Measurements from ENCODE around the gene TTC28.

Gene TTC28

DNA sequence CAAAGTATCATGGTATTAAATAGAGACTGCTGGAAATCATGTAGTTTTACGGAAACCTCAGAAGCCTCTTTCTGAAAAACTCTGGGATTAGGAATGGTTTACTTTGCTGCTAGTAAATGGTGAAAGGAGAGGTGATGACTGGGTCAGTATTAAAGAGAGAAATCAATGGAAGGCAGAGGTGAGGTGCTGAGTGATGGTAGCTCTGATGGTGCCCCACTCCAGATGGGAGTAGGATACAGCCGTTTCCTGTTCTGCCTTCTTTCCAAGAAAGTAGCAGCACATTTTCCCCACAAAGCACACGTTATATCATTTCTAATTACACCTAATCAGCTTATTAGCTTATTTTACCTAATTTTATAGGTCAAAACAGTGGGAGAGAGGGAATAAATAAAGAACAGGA is 493.0 kb downstream of the TTC28 start:
- Histone ChIP-seq H3K36me3 (ENCODE audit: insufficient read depth, low read length) (no peaks in the 10 kb centered on the region), H2AFZ (ENCODE audit: low read length, unreplicated experiment) (no peak overlapping the region), H3K27me3 (ENCODE audit: insufficient read depth, low read length) (no peaks in the 10 kb centered on the region), H3K4me3 (ENCODE audit: low read depth, low read length) (no peak overlapping the region), H3K27ac (ENCODE audit: low read depth, low read length) (no peak overlapping the region), H3K4me1 (ENCODE audit: control insufficient read depth, insufficient read depth, low read length, unreplicated experiment) (no peaks in the 10 kb centered on the region), H3K79me2 (ENCODE audit: control insufficient read depth, insufficient read depth, low read length, unreplicated experiment) (no peaks in the 10 kb centered on the region)

DNA sequence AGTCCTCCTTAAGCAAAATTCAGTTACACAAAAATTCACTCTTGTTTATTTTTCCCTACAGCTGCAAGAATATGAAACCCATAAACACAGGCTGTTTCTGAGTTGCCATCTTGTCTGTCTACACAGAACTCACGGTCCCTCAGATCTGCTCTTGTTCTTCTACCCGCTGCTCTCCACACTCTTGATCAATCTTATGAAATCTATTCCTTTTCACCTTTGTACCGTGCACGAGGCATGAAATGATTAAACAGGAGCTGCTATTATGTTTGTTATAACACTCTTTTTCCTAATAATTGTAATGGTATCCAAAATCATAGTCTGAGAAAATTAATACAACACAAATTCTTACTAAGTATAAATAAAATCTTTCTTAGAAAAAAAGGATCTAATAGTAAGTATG is 494.5 kb downstream of the TTC28 start:
- no peak overlapping the region for H3K27ac ChIP-seq (ENCODE audit: low read depth, low read length)
- H3K4me3 ChIP-seq (ENCODE audit: low read depth, low read length) = no peak overlapping the region
- H3K36me3 ChIP-seq (ENCODE audit: insufficient read depth, low read length) = no peaks in the 10 kb centered on the region
- no peaks in the 10 kb centered on the region for H3K4me1 ChIP-seq (ENCODE audit: control insufficient read depth, insufficient read depth, low read length, unreplicated experiment)
- no peaks in the 10 kb centered on the region for H3K27me3 ChIP-seq (ENCODE audit: insufficient read depth, low read length)
- H3K79me2 ChIP-seq (ENCODE audit: control insufficient read depth, insufficient read depth, low read length, unreplicated experiment) = no peaks in the 10 kb centered on the region
- no peak overlapping the region for H2AFZ ChIP-seq (ENCODE audit: low read length, unreplicated experiment)

DNA sequence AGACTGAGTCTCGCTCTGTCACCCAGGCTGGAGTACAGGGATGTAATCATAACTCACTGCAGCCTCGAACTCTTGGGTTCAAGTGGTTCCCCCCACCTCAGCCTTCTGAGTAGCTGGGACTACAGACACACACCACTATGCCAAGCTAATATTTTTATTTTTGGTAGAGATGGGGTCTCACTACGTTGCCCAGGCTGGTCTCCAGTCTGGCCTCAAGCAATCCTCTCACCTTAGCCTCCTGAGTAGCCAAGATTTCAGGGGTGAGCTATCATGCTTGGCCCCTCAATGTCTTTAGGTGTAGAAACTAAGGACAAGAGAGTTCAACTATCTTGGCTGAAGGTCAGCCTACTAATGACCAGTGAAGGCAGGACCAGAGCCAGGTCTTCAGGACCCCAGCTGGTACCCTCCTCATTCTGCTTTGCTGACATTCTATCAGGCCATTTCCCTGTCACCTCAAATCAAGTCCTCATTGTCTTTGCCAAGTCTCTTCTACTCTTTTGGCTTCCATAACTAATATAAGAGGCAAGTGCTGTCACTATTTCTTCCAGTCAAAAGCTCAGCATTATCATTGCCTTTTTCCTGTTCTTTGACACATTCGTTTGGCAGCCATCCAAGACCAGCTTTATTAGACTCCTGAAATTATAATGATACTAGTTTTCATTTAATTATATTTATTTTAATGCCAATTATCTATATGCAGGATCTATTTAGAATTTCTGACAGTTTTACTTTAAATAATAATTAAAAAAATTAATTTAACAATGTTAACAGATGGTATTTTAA is 496.4 kb downstream of the TTC28 start:
- no peaks in the 10 kb centered on the region for H3K4me1 ChIP-seq (ENCODE audit: control insufficient read depth, insufficient read depth, low read length, unreplicated experiment)

DNA sequence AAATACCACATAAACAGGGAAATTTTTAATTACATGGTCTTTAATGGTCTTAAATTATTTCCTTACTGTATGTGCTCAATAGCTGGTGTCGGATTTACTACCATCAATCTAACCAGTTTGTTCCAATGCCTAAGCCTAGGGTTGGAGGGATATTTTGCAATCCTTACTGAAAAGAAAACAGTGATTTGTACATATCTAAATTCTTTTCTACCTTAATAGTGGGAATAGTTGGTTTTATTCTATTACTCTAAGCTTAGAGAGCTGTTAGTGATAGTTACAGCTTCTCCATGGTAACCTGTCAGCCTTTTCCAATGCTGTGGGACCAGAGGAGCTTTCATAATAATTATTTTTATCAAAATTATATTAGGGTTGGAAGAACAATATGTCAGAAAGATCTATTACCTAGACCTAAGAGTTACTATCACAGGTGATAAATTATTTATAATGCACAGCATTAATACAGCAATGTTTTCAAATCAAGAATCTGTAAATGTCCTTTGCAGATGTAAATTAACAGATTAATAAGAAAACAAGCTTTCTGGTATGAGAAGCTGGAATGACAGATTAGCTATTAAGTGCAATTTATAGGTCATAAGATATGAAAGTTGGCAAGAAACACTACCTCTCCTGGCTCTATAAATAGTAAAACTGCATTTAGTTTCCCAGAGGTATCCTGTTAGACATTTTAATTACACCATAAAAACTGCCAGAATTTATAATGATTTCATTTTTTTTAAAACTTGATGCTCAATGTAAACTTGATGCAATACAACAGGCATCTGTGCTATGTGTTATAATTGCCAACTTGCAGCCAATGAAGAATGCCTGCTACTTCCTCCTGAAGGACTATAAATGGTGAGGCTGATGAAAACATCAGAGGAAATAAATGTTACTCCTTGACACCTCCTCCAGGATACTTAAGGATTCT is 498.6 kb downstream of the TTC28 start:
- no peak overlapping the region for H3K4me3 ChIP-seq (ENCODE audit: low read depth, low read length)
- H3K4me1 ChIP-seq (ENCODE audit: control insufficient read depth, insufficient read depth, low read length, unreplicated experiment) = no peaks in the 10 kb centered on the region
- no peak overlapping the region for H3K27ac ChIP-seq (ENCODE audit: low read depth, low read length)
- no peaks in the 10 kb centered on the region for H3K79me2 ChIP-seq (ENCODE audit: control insufficient read depth, insufficient read depth, low read length, unreplicated experiment)
- no peak overlapping the region for H2AFZ ChIP-seq (ENCODE audit: low read length, unreplicated experiment)
- no peaks in the 10 kb centered on the region for H3K36me3 ChIP-seq (ENCODE audit: insufficient read depth, low read length)
- H3K27me3 ChIP-seq (ENCODE audit: insufficient read depth, low read length) = no peaks in the 10 kb centered on the region

More for the DNA sequence above, 496.4 kb downstream of the TTC28 start:
- Histone ChIP-seq H3K27me3 (ENCODE audit: insufficient read depth, low read length) (no peaks in the 10 kb centered on the region), H3K79me2 (ENCODE audit: control insufficient read depth, insufficient read depth, low read length, unreplicated experiment) (no peaks in the 10 kb centered on the region), H2AFZ (ENCODE audit: low read length, unreplicated experiment) (no peak overlapping the region), H3K4me3 (ENCODE audit: low read depth, low read length) (no peak overlapping the region), H3K36me3 (ENCODE audit: insufficient read depth, low read length) (no peaks in the 10 kb centered on the region), H3K27ac (ENCODE audit: low read depth, low read length) (no peak overlapping the region)

DNA sequence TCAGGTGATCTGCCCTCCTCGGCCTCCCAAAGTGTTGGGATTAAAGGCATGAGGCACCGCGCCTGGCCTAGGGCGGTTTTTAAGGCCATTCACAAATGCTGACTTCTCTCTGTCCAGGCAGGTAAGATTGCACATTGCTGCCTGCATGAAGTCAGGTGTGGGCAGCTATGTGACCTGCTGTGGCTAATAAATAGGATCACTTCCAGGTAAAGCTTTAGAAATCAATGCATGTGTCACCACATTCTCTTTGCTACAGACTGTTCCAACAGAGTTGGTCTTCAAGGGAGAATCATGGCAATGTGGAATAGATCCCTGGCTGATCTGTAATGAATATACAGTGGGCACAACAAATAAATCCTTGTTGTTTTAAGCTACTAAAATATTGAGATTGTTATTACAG is 500.2 kb downstream of the TTC28 start:
- no peaks in the 10 kb centered on the region for H3K27me3 ChIP-seq (ENCODE audit: insufficient read depth, low read length)
- no peaks in the 10 kb centered on the region for H3K4me1 ChIP-seq (ENCODE audit: control insufficient read depth, insufficient read depth, low read length, unreplicated experiment)
- H3K36me3 ChIP-seq (ENCODE audit: insufficient read depth, low read length) = no peaks in the 10 kb centered on the region
- no peaks in the 10 kb centered on the region for H3K79me2 ChIP-seq (ENCODE audit: control insufficient read depth, insufficient read depth, low read length, unreplicated experiment)
- no peak overlapping the region for H2AFZ ChIP-seq (ENCODE audit: low read length, unreplicated experiment)
- H3K4me3 ChIP-seq (ENCODE audit: low read depth, low read length) = no peak overlapping the region
- no peak overlapping the region for H3K27ac ChIP-seq (ENCODE audit: low read depth, low read length)

DNA sequence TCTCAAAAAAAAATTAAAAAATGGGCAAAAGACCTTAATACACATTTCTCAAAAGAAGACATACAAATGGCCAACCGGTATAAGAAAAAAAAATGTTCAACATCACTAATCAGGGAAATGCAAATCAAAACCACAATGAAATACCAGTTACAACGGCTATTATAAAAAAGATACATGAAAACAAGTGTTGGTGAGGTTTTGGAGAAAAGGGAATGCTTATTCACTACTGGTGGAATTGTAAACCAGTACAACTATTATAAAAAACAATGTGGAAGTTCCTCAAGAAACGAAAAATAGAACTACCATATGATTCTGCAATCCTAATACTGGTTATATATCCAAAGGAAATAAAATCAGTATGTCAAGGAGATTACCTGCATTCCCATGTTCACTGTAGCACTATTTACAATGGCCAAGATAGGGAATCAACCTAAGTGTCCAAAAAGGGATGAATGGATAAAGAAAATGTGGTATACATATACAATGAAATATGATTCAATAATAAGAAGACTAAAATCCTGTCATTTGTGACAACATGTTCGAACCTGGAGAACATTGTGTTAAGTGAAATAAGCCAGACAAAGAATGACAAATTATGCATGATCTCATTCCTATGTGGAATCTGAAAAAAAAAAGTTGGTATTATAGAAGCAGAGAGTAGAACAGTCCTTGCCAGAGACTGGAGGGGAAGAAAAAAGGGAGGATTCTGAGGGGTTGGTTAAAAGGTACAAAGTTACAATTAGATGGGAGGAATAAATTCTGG is 503.7 kb downstream of the TTC28 start:
- no peaks in the 10 kb centered on the region for H3K27me3 ChIP-seq (ENCODE audit: insufficient read depth, low read length)
- no peaks in the 10 kb centered on the region for H3K4me1 ChIP-seq (ENCODE audit: control insufficient read depth, insufficient read depth, low read length, unreplicated experiment)
- H3K4me3 ChIP-seq (ENCODE audit: low read depth, low read length) = no peak overlapping the region
- H3K27ac ChIP-seq (ENCODE audit: low read depth, low read length) = no peak overlapping the region
- no peaks in the 10 kb centered on the region for H3K36me3 ChIP-seq (ENCODE audit: insufficient read depth, low read length)
- no peak overlapping the region for H2AFZ ChIP-seq (ENCODE audit: low read length, unreplicated experiment)
- no peaks in the 10 kb centered on the region for H3K79me2 ChIP-seq (ENCODE audit: control insufficient read depth, insufficient read depth, low read length, unreplicated experiment)

DNA sequence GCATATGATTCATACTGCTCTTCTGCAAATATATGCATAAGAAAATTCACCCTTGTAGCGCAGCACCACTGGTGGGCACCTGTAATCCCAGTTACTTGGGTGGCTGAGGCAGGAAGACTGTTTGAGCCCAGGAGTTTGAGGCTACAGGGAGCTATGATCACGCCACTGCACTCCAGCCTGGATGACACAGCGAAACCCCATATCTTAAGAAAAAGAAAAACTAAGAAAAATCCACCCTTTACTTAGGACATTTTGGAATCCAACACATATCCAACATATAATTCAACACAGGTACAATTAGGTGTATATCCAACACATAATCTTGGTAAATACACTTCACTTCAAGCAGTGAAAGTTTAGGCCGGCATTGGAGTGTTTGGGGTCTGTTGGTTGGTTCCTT is 505.1 kb downstream of the TTC28 start:
- H3K27me3 ChIP-seq (ENCODE audit: insufficient read depth, low read length) = no peaks in the 10 kb centered on the region
- H3K4me3 ChIP-seq (ENCODE audit: low read depth, low read length) = no peak overlapping the region
- H3K4me1 ChIP-seq (ENCODE audit: control insufficient read depth, insufficient read depth, low read length, unreplicated experiment) = no peaks in the 10 kb centered on the region
- no peak overlapping the region for H2AFZ ChIP-seq (ENCODE audit: low read length, unreplicated experiment)
- no peaks in the 10 kb centered on the region for H3K79me2 ChIP-seq (ENCODE audit: control insufficient read depth, insufficient read depth, low read length, unreplicated experiment)
- H3K27ac ChIP-seq (ENCODE audit: low read depth, low read length) = no peak overlapping the region
- H3K36me3 ChIP-seq (ENCODE audit: insufficient read depth, low read length) = no peaks in the 10 kb centered on the region

DNA sequence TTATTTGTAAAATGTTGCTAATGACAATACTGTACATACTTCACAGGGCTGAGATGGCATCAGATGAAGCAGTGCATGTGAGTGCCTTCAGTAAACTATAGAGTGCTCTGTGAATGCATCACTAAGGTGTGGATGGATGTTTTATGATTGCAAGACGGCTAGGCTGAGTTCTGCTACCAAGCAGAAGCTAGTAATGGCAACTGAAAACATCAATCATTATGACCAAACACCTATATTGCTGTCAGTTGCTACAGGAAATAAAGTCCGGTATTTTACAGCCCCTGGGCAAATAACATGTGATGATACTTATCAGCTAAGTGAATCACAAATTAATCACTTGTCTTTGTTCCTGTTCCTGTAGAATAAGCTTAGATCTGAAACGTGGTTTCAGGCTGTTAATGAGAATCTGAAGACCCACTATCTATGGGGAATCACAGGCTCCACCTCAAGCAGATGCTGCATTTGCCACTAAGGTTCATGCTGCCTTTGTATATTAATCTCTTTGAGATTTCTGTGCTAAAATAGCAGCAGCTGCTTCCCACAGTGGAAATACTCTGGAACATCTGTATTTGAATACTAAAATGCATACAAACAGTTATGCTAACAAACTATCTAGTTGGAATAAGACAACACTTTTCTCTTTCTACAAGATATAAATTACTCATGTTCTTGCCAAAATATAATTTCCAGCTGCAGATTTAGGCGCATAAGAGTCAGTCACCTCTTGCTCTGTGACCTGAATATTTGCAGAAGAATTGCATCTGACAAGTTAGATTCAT is 506.6 kb downstream of the TTC28 start:
- H3K36me3 ChIP-seq (ENCODE audit: insufficient read depth, low read length) = no peaks in the 10 kb centered on the region
- no peak overlapping the region for H3K4me3 ChIP-seq (ENCODE audit: low read depth, low read length)
- H2AFZ ChIP-seq (ENCODE audit: low read length, unreplicated experiment) = no peak overlapping the region
- no peak overlapping the region for H3K27ac ChIP-seq (ENCODE audit: low read depth, low read length)
- no peaks in the 10 kb centered on the region for H3K4me1 ChIP-seq (ENCODE audit: control insufficient read depth, insufficient read depth, low read length, unreplicated experiment)
- no peaks in the 10 kb centered on the region for H3K79me2 ChIP-seq (ENCODE audit: control insufficient read depth, insufficient read depth, low read length, unreplicated experiment)
- H3K27me3 ChIP-seq (ENCODE audit: insufficient read depth, low read length) = no peaks in the 10 kb centered on the region

DNA sequence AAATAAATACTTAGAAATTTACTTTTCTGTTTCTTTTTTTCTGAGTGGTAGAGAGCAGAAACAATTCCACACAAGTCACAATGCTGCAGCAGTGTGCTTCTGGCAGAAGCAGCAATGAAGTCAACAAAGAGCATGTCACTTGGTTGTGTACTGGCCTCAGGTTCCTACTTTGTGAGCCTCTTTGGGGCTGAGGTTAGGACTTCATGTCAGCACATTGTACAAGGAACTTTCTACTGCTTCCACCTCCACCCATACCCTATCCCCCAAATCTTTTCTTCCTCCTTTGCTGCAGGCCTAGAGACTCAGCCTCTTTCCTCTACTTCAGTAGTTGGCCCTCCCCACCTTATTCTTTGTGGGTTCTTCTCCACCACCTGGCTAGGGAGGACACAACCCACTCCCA is 507.9 kb downstream of the TTC28 start:
- Histone ChIP-seq H3K36me3 (ENCODE audit: insufficient read depth, low read length) (no peaks in the 10 kb centered on the region), H3K4me3 (ENCODE audit: low read depth, low read length) (no peak overlapping the region), H3K4me1 (ENCODE audit: control insufficient read depth, insufficient read depth, low read length, unreplicated experiment) (no peaks in the 10 kb centered on the region), H2AFZ (ENCODE audit: low read length, unreplicated experiment) (no peak overlapping the region), H3K27me3 (ENCODE audit: insufficient read depth, low read length) (no peaks in the 10 kb centered on the region), H3K27ac (ENCODE audit: low read depth, low read length) (no peak overlapping the region), H3K79me2 (ENCODE audit: control insufficient read depth, insufficient read depth, low read length, unreplicated experiment) (no peaks in the 10 kb centered on the region)

DNA sequence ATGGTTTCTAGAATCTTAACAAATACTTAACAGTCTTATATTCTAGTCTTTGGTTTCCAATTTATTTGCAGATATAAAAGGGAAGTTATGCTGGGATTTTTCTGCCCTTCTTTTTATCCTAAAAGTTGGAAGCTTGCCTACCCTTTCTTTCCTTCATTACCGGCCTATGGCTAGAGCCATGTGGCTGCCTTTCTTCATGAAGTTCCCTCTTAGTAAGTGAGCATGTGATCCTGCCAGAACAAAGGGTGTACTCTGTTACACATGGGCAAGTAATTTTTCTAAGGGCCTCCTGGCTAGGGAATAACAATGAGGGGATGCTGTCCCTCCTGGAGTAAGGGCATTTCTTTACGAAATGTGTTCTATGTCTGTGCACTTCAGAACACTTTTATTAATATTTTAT is 508.5 kb downstream of the TTC28 start:
- H3K4me3 ChIP-seq (ENCODE audit: low read depth, low read length) = no peak overlapping the region
- no peak overlapping the region for H2AFZ ChIP-seq (ENCODE audit: low read length, unreplicated experiment)
- no peaks in the 10 kb centered on the region for H3K79me2 ChIP-seq (ENCODE audit: control insufficient read depth, insufficient read depth, low read length, unreplicated experiment)
- no peak overlapping the region for H3K27ac ChIP-seq (ENCODE audit: low read depth, low read length)
- H3K4me1 ChIP-seq (ENCODE audit: control insufficient read depth, insufficient read depth, low read length, unreplicated experiment) = no peaks in the 10 kb centered on the region
- H3K27me3 ChIP-seq (ENCODE audit: insufficient read depth, low read length) = no peaks in the 10 kb centered on the region
- H3K36me3 ChIP-seq (ENCODE audit: insufficient read depth, low read length) = no peaks in the 10 kb centered on the region
